HepG2 (cell line): ENCODE results near the gene DDX23. TPM values are rescaled to one million over a fixed set of nuclear protein-coding genes. Genes with fewer than 3 reads are reported as not detected.

Experiments used
- CEBPG ChIP-seq: IDR thresholded peaks from 2 replicates; pipeline ENCODE4 v1.6.1; 2016
- CTCF ChIP-seq: sonication (generic); formaldehyde crosslinking; IDR thresholded peaks from 2 replicates; pipeline ENCODE4 v1.5.0; 2020; ENCODE audit warnings: mild to moderate bottlenecking, missing genetic modification reagents, moderate library complexity
- DR1 ChIP-seq: sonication (generic); formaldehyde crosslinking; IDR thresholded peaks from 2 replicates; pipeline ENCODE4 v1.8.0; 2021; ENCODE audit warnings: mild to moderate bottlenecking, missing genetic modification reagents, inconsistent platforms
- KDM5A ChIP-seq: fragments of 200-600 bp; sonication (generic); IDR thresholded peaks from 2 replicates; pipeline ENCODE4 v1.7.0; 2018; ENCODE audit warnings: antibody characterized with exemption, mild to moderate bottlenecking, low read length, borderline replicate concordance
- KLF16 ChIP-seq, 2 experiments: sonication (generic) in 1 of 2; formaldehyde crosslinking in 1 of 2; IDR thresholded peaks; 2 replicates each; pipeline versions ENCODE4 v1.6.1 to v1.8.0; 2016 to 2023; ENCODE audit warnings: missing genetic modification reagents in 2 of 2, missing compliant biosample characterization in 1 of 2
- KMT2A ChIP-seq: sonication (generic); formaldehyde crosslinking; IDR thresholded peaks from 2 replicates; pipeline ENCODE4 v1.4.0; 2020; ENCODE audit warnings: missing genetic modification reagents
- MBD4 ChIP-seq: IDR thresholded peaks from 2 replicates; pipeline ENCODE4 v1.6.1; 2012; ENCODE audit warnings: low read length, inconsistent platforms, borderline replicate concordance
- MIXL1 ChIP-seq: IDR thresholded peaks from 2 replicates; pipeline ENCODE4 v1.6.1; 2016
- NFIC ChIP-seq: IDR thresholded peaks from 2 replicates; pipeline ENCODE4 v1.6.1; 2012; ENCODE audit warnings: mild to moderate bottlenecking, low read length, inconsistent platforms
- SMC3 ChIP-seq: IDR thresholded peaks from 2 replicates; pipeline ENCODE4 v1.6.1; 2011; ENCODE audit warnings: low read length, improper control_type of control experiment
- SOX13 ChIP-seq, 3 experiments: fragments of 450-650 bp in 1 of 3; sonication (generic) in 1 of 3; formaldehyde crosslinking in 1 of 3; IDR thresholded peaks in 2 of 3; conservative IDR thresholded peaks in 1 of 3; 2 replicates each; pipeline versions ENCODE4 v1.5.0 to v1.6.1; 2016 to 2020; ENCODE audit warnings: antibody characterized with exemption in 1 of 3, mild to moderate bottlenecking in 1 of 3, missing compliant biosample characterization in 1 of 3, missing genetic modification reagents in 1 of 3, moderate library complexity in 1 of 3
- SOX5 ChIP-seq: IDR thresholded peaks from 2 replicates; pipeline ENCODE4 v1.6.1; 2016; ENCODE audit warnings: borderline replicate concordance
- SP2 ChIP-seq: sonication (generic); formaldehyde crosslinking; IDR thresholded peaks from 2 replicates; pipeline ENCODE4 v1.5.1; 2020; ENCODE audit warnings: mild to moderate bottlenecking, missing genetic modification reagents
- STAG1 ChIP-seq: sonication (generic); formaldehyde crosslinking; IDR thresholded peaks from 2 replicates; pipeline ENCODE4 v1.4.0; 2020; ENCODE audit warnings: missing genetic modification reagents
- STAT5B ChIP-seq: sonication (generic); formaldehyde crosslinking; IDR thresholded peaks from 2 replicates; pipeline ENCODE4 v1.4.0; 2020; ENCODE audit warnings: missing genetic modification reagents
- TRIM22 ChIP-seq: fragments of 450-650 bp; IDR thresholded peaks from 2 replicates; pipeline ENCODE4 v1.6.1; 2017
- USF2 ChIP-seq, 2 experiments: sonication (generic) in 1 of 2; formaldehyde crosslinking in 1 of 2; IDR thresholded peaks; 2 replicates each; pipeline versions ENCODE4 v1.5.1 to v1.6.1; 2011 to 2020; ENCODE audit warnings: borderline replicate concordance in 1 of 2, low read depth in 1 of 2, low read length in 1 of 2, mild to moderate bottlenecking in 1 of 2, missing genetic modification reagents in 1 of 2, moderate library complexity in 1 of 2
- ZNF180 ChIP-seq: sonication (generic); formaldehyde crosslinking; IDR thresholded peaks from 2 replicates; pipeline ENCODE4 v1.4.0; 2020; ENCODE audit warnings: low read depth, missing genetic modification reagents, borderline replicate concordance
- ZNF256 ChIP-seq: sonication (generic); formaldehyde crosslinking; conservative IDR thresholded peaks from 2 replicates; pipeline ENCODE4 v1.4.0; 2020; ENCODE audit warnings: missing genetic modification reagents
- polyA plus RNA-seq, 8 experiments: library from polyadenylated mRNA; depleted of rRNA in 3 of 8; stranded (reverse) in 7 of 8; unstranded in 1 of 8; fragments of >200 nt; fragmentation: Illumina TruSeq in 4 of 8; extraction: Trizol in 4 of 8; gene quantifications; 2 replicates each; pipeline versions ENCODE4 v1.2.1 to v1.2.3, GENCODE V29; 2011 to 2016; ENCODE audit warnings: low read depth in 4 of 8, missing spikeins in 1 of 8, mixed read lengths in 1 of 8; ENCODE audit not compliant: insufficient read depth in 1 of 8
- total RNA-seq, 5 experiments: library from RNA; depleted of rRNA; stranded (reverse); fragments of >200 nt; fragmentation: Illumina TruSeq; extraction: Trizol; gene quantifications; 2 replicates each; pipeline ENCODE4 v1.2.3, GENCODE V29; 2016; ENCODE audit warnings: low read depth in 1 of 5
- TF ChIP-seq, protein P1 (sequence below): sonication (generic); formaldehyde crosslinking; IDR thresholded peaks from 2 replicates; pipeline ENCODE4 v1.5.1; 2020; ENCODE audit warnings: missing genetic modification reagents, mild to moderate bottlenecking, borderline replicate concordance

Gene DDX23
- total and polyA plus RNA-seq, 2 of the 13 experiments (the other 11 are each of a cell fraction or from before 2014, with no cell fraction given), result 35.7 to 90.0 TPM

GRCh38 chr12:48852734-48853688 is 1.0 kb upstream of the DDX23 start (continued):
- 0 out of 2 replicates have a peak, but pooled peaks have one; percentile 2 for TF ChIP-seq ZNF256
- no peak for TF ChIP-seq USF2 (IDR thresholded peaks at IDR 0.05; ENCODE audit: low read depth, low read length)
- TF ChIP-seq USF2 (CRISPR knock-in tag; IDR thresholded peaks at IDR 0.05; ENCODE audit: borderline replicate concordance), result 0 out of 2 replicates have a peak, but pooled peaks have one; percentile 13
- TF ChIP-seq MIXL1, result peak; percentile 54; the same call in 1 of the 2 replicates
- peak; percentile 26; the same call in 1 of the 2 replicates for TF ChIP-seq NFIC
- 0 out of 2 replicates have a peak, but pooled peaks have one; percentile 30 for TF ChIP-seq MBD4
- TF ChIP-seq CEBPG (CRISPR knock-in tag), result 0 out of 2 replicates have a peak, but pooled peaks have one; percentile 3
- TF ChIP-seq SOX5 (CRISPR knock-in tag), result 0 out of 2 replicates have a peak, but pooled peaks have one; percentile 30
- peak; percentile 97 for TF ChIP-seq STAG1 (CRISPR knock-in tag)
- TF ChIP-seq, protein P1, sequence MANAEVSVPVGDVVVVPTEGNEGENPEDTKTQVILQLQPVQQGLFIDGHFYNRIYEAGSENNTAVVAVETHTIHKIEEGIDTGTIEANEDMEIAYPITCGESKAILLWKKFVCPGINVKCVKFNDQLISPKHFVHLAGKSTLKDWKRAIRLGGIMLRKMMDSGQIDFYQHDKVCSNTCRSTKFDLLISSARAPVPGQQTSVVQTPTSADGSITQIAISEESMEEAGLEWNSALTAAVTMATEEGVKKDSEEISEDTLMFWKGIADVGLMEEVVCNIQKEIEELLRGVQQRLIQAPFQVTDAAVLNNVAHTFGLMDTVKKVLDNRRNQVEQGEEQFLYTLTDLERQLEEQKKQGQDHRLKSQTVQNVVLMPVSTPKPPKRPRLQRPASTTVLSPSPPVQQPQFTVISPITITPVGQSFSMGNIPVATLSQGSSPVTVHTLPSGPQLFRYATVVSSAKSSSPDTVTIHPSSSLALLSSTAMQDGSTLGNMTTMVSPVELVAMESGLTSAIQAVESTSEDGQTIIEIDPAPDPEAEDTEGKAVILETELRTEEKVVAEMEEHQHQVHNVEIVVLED (CRISPR knock-in tag), result 0 out of 2 replicates have a peak, but pooled peaks have one; percentile 31
- peak; percentile 90 for TF ChIP-seq CTCF (CRISPR knock-in tag)
- TF ChIP-seq SP2 (CRISPR knock-in tag), result no peak
- no peak for TF ChIP-seq KDM5A
- 0 out of 2 replicates have a peak, but pooled peaks have one; percentile 16 for TF ChIP-seq ZNF180
- TF ChIP-seq SMC3, result peak; percentile 97
- TF ChIP-seq STAT5B (CRISPR knock-in tag), result no peak
- TF ChIP-seq KMT2A (CRISPR knock-in tag), result no peak
- TF ChIP-seq DR1 (CRISPR knock-in tag), result no peak
- no peak for TF ChIP-seq TRIM22
- TF ChIP-seq SOX13 (IDR thresholded peaks at IDR 0.05), result no peak
- TF ChIP-seq SOX13 (CRISPR knock-in tag; conservative IDR thresholded peaks at IDR 0.05 in 1 of 2, IDR thresholded peaks at IDR 0.05 in 1 of 2), result peak in 1 of 2 experiments; percentile 36; a peak in 1 of 4 replicates
- peak in 1 of 2 experiments; percentile 45; a peak in 1 of 4 replicates for TF ChIP-seq KLF16 (CRISPR knock-in tag; IDR thresholded peaks at IDR 0.05)
